Activated CD8-positive, alpha-beta memory T cell treated with anti-CD3 and anti-CD28 coated beads, Interleukin-2, amount 50 U/mL, for 24 hours (primary cell): ENCODE results near the gene IGF2R.

Source experiments
- DNase-seq: peaks from one replicate; pipeline ENCODE4 v3.0.0-alpha.2; 2020; ENCODE audit errors: extremely low read depth

Gene IGF2R

DNA sequence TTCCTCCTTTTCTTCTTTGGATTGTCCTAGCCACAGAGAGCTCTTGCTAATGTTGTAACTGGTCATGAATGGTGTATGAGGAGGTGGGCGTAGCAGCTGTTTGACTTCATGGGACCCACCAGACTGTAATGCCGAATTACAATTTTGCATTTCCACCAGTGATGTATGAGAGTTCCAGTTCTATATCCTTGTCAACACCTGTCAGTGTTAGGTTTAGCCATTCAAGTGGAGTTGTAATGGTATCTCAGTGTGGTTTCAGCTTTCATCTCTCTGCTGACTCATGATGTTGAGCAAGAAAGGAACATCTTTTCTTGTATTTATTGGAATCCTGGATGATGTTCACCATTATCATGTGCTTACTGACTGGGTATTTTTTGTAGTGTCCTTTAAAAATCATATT, 5.1 kb downstream of the IGF2R start:
- DNase-seq: no peak

DNA sequence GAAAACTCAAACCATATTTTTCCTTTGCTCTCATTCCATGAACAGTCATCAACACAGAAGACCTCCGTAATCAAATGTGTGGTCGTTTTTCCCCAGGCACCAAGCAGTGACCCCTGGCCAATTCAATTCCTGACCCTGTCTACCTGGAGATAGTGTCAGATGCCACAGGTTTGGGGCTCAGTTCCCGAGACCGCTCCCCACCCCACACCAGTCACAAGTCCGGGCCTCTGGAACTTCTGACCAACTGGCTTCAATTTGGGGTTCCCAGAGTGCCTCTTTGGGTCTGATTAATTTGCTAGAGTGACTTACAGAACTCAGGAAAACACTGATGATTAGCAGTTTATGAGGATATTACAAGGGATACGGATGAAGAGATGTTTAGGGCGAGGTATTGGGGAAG, 6.0 kb downstream of the IGF2R start:
- no peak for DNase-seq

DNA sequence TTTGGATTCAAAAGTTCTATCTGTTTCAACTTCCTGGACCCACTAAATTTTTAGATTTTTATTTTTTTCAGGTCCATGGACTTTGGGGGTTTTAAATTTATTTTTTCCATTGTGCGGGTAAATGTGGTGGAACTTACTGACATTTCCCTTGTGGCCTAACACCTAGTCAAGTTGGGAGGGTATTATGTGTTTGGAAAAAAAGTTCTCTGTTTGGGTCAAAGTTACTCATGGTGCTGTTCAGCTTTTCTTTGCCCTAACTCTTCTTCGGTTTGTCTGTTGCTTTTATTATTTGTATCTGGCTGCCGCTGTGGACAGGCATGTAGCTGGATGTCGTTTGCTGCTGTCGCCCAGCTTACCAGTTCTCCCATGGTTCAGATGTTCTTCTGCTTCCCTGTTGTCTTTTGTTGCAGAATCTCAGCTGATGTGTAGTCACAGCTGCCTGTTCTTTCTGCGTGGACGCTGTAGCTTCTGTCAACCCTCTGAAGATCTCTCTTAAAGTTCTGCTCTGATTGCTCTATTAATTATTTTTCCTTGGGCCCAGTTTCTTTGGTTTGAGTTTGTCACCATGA, 7.9 kb downstream of the IGF2R start:
- no peak for DNase-seq

DNA sequence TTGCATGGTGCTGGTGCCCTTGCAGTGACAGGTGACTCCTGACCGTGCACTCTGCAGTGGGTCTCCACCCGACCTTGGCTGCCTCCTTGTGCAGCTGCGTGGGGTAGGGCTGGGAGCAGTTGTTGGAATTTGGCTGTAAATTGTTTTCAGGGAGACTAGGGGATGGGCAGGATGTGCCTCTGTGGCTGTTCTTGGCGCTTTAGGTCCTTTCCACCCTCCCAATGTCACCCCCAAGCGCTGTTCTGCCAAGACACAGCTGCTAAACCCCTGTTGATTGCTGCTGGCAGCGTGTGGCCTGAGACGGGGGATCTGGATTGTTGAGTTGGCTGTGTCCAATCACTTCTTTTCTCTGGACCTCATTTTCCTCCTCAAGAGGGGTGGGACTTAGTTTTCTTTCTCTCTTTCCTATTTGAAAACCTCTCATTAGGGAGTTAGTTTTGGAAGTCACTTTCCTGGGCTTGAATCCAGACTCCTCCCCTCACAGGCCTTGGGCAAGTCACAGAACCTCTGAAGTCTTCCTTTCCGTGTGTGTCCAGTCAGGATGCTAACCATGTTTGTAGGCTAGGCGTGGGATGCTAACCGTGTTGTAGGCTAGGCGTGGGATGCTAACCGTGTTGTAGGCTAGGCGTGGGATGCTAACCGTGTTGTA, 8.5 kb downstream of the IGF2R start:
- DNase-seq: no peak

DNA sequence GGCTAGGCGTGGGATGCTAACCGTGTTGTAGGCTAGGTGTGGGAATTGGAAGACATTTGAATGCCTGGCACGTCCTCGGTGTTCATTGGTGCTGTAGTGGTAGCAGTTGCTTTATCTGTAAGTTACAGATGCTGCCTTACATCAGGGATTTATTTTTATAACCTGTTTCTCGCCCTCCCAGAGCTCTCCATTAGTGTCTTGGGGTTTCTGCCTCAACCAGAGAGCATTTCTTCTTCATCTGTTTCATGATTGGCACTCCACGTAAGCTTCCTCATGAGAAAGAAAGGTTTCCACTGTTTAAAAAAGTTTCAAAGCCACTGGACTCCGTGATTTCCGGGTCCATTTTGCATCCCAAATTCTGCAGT, 9.0 kb downstream of the IGF2R start:
- no peak for DNase-seq

DNA sequence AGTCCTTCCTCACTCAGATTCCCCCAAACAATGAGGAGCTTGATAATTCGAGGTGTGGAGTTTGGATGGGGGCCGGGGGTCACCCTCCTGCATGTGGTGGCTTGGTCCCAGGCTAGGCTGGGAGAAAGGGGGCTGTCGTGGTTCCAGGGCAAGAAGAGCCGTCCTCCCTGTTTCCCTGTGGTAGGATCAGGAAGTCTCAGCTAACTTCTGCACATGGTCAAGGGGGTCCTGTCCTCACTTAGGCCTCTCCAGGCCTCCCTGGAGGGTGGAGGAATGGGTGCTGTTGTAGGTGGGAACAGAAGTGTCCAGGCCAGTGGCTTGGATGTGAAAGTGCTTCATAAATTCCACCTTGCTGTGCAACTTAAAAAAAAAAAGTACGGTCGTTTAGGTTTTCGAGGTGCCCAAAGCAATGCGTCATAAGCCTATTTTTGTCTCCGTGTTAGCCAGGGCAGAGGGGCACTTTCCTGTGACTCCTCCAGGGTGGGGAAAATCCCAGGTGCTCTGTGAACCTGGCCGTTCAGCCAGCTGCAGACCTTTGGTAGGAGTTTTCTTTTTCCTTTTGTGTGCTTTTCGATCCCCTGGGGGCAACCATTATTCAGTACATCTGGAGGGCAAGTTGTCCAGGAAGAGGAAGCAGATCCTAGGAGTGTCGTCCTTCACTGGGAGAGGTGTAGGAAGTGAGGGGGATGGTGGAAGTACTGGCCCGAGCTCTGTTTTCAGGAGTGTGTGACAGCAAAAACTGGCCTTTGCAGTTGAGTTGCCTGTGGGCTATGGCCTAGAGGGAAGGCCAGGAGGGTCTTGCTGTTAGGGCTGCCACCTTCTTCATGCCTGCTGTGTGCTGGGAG, 9.6 kb downstream of the IGF2R start:
- DNase-seq: no peak

DNA sequence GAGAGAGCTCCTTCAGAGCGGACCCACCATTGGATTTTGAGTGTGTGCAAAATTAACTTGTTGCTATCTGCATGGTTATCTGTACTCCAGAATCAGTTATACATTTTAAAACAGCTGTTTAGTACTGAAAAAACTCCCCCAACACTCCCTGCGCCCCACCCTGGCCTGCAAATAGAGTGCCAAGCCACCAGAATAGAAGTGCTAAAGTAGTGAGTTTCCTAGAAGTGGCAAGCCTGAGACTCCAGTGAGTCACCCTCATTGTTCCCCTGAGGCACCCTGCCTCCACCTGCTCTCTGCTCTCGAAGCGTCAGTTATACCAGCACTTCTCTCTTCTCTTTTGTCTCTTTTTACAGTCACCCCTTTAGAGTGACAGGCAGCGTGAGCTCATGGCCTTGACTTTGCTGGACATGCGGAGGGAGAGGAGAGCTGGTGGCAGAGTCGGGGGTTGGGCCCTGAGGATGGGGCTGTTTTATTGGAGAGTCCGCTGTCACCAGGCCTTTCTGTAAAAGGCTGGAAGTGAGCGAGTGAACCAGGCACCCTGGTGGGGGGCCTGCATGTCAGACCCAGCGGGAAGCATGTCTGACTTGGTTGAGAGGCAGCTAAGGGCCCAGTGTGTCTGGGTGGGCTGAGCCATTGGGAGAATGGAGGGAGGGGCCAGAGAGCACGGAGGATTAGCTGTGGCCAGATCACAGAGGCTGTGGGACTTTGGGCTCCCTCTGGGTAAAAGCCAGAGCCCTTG, 10.4 kb downstream of the IGF2R start:
- peak; percentile 57 for DNase-seq

DNA sequence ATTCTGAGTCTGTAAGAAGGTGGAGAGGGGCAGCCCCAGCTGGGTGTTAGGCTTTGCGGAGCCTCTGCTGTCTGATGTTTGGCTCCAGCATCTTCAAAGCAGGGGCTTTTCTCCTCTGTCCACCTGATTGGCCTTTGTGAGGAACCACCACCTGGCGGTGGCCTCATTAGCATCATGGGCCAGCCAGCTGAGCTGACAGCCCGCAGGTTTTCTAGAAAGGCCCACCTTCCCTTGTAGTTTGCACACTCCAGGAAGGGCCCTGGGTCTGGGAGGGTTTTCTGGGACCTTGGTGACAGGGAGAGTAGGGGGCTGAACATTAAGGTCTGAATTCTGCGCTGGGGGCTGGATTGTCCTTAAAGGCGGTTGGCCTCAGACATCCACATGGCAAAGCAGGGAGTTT, 11.6 kb downstream of the IGF2R start:
- no peak for DNase-seq

DNA sequence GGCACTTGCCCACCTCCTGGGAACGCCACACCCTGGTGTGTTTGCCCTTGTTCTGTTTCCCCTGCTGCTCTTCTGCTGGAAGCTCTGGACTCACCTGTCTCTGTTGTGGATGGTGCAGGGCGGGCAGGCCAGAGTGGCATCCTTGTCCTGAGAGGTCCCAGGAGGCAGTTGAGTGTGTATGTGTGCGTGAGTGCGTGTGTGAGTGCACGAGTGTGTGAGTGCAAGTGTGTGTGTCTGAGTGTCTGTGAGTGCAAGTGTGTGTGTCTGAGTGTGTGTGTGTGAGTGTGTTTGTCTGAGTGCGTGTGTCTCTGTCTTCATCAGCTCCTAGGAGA, 12.2 kb downstream of the IGF2R start:
- no peak for DNase-seq

DNA sequence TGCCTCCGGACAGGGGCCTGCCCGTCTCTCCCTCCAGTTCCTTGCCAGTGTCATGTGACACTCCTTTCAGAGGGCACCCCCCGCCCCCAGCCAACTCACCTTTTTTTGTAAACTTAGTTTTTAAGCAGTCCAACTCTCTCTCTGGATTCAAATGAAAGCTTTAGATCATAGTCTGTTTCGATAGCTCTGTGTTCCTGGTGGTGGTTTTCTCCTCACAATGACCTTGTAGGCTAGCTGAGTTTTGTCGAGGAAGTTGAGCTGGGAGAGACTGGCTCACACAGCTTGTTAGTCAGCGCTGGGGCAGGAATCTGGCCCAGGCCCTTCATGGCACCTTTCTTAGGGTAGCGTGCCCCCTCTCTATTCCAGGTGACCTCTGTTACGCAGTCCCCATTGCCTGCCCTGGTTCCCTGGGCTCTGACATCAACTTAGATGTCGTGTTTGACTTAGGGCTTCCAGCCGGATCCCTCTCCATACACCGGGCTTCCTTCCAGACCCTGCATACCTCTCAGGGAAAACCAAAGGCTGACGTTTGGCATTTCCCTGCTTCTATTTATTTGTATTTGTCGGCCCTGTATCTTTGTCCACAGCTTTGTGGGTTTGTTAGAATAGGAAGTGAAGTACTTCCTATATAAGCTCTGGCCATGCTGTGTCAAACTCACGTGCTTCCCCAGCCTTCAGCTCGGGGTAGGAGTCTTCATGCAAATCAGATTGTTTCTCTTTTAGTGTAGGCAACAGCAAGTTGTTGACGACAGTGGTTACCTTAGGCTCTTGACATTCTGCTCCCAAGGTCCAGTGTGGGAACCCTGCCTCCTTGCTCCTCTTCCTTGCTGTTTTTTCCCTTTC, 12.7 kb downstream of the IGF2R start:
- no peak for DNase-seq

DNA sequence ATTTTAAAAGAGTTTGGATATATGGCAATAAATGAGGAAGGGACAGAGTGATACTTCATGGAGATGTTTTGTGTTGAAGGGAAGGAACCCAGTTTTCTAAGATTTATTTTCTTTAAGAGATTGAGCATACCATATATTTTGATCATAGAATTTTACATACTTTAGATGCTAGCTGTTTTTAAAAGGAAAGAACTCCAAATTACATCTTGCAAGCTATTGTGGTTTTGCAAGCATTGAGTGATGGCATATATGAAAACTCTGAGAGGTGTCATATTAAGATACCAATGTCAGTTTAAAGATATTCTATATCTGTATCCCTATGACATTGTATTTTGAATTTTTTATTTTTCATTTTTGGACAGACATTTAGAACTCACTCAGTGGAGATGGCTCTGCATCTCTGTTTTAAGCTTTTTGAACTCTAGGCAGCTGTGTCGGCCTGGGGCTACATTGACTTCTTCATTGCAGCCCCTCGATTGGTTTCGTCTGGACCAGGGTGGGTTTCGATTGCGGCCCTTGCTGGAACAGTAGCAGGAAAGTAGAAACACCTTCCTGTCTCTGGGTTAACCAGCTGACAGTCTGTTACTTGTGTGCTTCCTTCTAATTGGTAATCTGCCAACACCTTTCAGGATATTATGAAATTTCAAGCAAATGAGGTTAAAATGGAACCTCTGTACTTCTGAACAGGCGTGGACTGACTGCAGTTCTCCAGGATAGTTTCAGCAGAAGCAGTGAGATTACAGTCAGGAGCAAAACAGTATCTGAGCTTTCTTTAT, 14.0 kb downstream of the IGF2R start:
- DNase-seq: no peak

DNA sequence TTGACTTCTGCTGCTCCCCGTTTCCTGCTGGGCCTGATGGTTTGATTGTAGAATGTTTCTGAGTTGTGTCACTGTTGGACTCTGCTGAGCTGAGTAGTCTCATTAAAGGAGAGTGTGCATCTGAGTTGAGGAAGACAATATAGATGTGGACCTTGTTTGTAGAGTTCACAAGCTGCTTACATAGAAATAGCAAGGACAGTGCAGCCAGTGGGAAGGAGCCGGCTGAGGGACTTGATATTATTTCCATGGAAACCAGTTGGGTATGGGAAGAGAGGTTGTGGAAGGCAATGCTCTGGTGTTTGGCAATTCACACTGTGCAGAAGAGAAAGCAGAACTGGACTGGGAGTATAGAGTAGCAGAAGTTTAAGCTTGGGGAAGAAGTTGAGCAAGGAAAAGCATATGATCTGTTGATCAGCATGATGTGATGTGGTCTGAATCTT, 14.8 kb downstream of the IGF2R start:
- DNase-seq: no peak

DNA sequence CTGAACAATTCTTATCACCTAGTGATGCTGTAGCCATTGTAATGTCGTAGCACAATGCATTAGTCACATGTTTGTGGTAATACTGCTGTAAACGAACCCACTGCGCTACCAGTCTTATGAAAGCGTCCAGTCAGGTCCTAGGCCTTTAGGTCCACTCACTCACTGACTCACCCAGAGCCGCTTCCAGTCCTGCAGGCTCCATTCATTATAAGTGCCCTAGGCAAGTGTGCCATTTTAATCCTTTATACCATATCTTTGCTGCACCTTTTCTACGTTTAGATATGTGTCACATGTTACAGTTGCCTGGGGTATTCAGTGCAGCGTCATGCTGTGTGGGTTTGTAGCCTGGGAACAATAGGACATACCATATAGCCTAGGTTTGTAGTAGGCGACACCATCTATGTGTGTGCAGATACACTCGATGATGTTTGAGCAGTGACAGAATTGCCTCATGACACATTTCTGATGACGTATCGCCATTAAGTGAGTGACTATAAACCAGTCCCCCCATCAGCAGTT, 15.4 kb downstream of the IGF2R start:
- no peak for DNase-seq

DNA sequence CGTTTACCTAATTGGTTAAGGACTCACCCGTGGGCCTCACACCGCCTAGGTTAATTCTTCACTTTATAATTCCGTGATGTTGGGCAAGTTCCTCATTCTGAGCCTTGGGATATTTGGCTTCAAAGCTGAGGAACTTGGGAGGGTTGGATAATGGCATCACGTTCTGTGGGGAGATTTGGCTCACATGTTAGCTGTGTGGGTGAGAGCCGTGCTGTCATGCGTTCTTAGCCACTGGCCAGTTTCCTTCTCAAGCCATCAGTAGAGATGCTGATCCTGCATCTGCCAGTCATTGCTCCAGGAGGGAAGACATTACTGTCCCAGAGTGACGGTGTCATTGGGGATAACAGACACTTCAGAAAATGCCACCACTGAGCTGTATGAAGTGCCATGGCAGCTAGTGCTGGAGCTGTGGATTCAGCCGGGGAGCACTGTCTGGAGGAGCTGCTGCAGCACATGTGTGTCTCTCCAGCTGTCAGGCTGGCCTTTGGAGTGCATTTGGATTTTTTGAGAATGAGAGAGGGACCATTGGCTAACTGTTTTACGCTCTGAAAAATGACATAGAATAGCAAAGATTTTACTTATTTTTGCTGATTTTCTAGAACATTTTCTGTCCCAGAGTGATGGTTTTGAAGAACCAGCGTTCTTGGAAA, 16.5 kb downstream of the IGF2R start:
- no peak for DNase-seq

DNA sequence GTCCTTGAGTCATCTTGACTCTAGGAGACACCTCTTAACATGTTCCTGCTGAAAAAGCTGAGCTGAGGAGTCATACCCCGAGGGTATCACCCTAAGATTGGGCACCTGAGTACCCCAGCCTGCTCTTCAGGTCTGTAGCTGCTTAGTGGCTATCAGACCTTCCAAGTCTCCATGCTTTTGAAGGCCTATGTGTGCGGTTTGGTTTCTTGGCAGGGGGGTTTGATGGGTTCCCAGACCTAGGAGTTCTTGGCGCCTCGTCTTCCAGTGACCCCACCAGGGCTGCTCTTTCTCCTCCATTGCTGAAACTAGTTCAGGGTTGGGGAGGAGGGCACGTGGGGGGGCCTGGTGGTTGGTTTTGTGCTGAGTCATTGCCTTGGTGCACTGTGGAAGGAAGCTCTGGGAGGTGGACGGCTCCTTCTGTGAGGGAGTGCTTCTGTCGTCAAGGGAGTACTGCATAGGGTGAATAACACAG, 20.1 kb downstream of the IGF2R start:
- no peak for DNase-seq

DNA sequence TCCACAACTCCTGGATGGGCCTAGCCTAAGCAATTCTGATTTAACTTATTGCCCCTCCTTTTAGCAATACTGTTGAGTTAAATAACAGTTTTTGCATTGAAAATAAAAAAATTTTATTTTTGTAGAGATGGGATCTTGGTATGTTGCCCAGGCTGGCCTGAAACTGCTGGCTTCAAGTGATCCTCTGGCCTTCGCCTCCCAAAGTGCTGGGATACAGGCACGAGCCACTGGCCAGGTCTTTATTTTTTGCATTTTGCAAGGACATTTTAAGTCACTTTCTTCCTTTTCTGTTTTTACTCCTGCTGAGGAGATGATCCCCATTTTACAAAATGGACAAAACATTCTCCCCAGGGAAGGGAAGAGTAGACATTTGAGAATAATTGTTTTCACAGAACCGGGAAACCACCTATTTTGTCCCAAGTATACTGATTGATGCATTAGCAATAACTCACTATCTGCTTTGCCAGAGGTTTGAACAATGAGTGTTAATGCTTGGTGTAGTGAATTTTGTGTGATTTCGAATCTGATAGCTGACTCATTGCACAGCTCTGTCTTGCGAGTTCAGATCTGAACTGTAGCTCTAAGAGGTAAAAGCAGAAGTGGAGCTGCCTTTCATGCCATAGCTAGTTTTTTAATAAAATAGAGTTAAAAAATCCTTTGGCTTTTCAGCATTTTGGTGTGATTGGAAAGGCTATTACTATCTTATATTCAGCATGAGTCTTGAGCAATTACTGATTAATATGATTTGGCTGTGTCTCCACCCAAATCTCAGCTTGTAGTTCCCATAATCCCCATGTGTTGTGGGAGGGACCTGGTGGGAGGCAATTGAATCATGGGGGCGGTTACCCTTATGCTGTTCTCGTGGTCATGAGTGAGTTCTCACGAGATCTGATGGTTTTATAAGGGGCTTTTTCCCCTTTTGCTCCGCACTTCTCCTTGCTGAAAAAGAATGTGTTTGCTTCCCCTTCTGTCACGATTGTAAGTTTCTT, 20.9 kb downstream of the IGF2R start:
- no peak for DNase-seq

DNA sequence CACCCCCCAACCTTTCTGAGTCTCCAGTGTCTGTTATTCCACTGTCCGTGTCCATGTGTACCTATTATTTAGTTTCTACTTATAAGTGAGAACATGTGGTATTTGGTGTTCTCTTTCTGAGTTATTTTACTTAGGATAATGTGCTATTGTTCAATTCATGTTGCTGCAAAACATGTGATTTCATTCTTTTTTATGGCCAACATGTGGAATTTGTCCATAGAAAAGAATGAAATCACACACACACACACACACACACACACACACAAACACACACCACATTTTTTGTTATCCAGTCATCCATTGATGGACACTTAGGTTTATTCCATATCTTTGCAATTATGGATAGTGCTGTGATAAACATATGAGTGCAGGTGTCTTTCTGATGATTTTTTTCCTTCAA, 23.5 kb downstream of the IGF2R start:
- no peak for DNase-seq

DNA sequence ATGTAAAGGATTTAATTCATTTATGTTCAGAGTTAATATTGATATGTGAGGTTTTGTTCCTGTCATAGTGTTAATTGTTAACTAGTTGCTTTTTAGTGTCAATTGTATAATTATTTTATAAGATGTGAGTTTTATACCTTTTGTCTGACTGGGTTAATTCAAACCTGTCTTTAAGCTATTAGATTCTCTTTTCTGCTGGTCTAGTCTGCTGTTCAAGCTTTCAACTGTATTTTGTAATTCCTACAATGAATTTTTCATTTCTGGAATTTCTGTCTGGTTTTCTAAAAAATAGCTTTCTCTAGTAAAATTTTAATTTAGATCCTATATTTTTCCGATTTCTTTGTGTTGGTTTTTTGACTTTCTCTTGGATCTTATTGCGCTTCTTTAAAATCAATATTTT, 26.5 kb downstream of the IGF2R start:
- no peak for DNase-seq

DNA sequence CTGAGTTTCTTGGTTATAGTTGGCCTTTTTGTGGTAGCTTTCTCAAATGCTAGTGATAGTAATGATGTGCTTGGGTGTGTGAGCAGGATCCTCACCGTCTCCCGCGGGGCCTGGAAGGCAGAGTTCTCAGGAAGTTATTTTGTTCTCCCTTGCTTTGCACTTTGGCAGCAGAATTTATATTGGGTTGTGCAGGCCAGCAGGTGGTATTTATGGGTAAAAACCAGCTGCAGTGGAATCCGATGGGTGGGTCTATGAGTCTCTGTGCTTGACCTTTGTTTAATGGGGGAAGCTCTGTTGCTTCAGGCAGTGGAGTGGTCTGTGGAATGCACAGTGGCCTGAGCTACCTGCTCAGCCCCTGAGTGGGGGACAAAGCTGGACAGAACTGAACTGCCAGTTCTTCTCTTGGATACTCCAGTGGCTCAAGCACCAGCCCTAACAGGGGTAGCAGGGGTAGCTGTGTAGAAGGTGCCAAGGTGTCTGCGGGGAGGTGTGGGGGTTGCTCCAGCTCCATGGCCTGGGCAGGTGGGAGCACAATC, 27.3 kb downstream of the IGF2R start:
- no peak for DNase-seq
